ENCODE results near the gene CEBPE. TPM values are rescaled to one million over a fixed set of nuclear protein-coding genes. Genes with fewer than 3 reads are reported as not detected.
A peak's percentile ranks its signal among the peaks of the same experiment; 100 is the strongest.

CEBPE gene
- total RNA-seq, 1 donor from 2014 or later = 0.31 TPM

- ATAC-seq (no peak), DNase-seq (ENCODE audit: low spot score) (no peak)
- intact Hi-C loops (cut with DNase I) = no loop called here
Observed at GRCh38 chr14:23146351-23146910, 27.4 kb upstream of the CEBPE start.

- ATAC-seq (peak; percentile 69), DNase-seq (ENCODE audit: low spot score) (no peak)
- intact Hi-C loops (cut with DNase I) = no loop called here
Observed at GRCh38 chr14:23145794-23146350, 26.8 kb upstream of the CEBPE start.

- no peak for ATAC-seq
- no peak for DNase-seq (ENCODE audit: low spot score)
- intact Hi-C loops (cut with DNase I) = no loop called here
Observed at GRCh38 chr14:23143911-23144310, 24.9 kb upstream of the CEBPE start.

DNA sequence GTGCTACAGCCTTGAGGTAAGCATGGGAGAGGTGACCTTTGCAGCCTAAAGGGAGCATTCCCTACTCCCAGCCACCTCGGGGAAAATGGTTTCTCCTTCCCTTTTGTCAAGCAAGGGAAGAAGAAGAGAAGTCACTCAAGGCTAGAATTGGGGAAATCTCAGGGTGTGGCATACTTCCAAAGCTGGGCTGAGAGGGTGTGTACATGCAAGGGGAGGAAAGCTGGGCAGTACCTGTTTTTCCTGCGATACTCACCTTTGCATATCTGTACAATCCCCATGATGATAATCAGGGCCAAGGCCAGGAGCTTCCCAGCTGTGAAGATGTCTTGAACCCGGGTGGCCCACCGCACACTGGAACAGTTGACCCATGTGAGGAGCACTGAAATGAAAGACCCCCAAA is 23.8 kb upstream of the CEBPE start:
- ATAC-seq = no peak
- DNase-seq (ENCODE audit: low spot score) = no peak
- intact Hi-C loops (cut with DNase I) = no loop called here

DNA sequence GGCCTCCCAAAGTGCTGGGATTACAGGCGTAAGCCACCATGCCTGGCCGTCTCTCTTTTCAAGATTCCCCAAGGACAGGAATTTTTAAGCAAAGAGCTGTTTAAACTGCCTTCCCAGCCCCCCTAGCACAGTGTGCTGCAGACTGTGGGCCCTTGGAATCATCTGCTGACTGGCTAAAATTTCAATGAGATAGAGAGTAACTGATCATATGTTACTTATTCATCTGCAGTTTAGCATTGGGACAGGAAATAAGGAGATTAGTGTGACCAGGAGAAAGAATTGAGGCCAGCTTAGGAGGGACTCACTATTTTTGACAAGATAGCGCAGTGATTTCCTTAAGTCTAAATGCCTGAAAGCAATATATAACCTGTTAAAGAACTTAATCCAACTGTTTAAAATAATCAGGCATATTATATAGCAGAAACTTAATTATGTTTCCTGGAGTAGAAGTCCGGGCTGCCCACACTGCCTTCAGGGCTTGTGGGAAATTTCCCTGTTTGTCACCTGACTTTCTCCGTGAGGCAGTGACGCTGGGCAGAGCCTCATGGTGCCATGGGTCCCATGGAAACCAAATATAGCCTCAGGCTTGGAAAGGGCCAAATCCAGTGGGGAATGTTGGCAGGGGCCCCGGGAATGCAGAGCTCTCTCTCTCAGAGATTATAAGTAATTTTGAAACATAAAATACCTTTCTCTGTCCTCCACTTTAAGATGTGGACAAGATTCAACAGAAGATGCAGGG is 22.8 kb upstream of the CEBPE start:
- no peak for DNase-seq (ENCODE audit: low spot score)
- intact Hi-C loops (cut with DNase I) = no loop called here
- no peak for ATAC-seq

- intact Hi-C loops (cut with DNase I) = no loop called here
- DNase-seq (ENCODE audit: low spot score) (no peak), ATAC-seq (no peak)
Observed at GRCh38 chr14:23140371-23140770, 21.3 kb upstream of the CEBPE start.

- ATAC-seq (no peak), DNase-seq (ENCODE audit: low spot score) (no peak)
- intact Hi-C loops (cut with DNase I) = no loop called here
Observed at GRCh38 chr14:23139874-23140273, 20.8 kb upstream of the CEBPE start.

DNA sequence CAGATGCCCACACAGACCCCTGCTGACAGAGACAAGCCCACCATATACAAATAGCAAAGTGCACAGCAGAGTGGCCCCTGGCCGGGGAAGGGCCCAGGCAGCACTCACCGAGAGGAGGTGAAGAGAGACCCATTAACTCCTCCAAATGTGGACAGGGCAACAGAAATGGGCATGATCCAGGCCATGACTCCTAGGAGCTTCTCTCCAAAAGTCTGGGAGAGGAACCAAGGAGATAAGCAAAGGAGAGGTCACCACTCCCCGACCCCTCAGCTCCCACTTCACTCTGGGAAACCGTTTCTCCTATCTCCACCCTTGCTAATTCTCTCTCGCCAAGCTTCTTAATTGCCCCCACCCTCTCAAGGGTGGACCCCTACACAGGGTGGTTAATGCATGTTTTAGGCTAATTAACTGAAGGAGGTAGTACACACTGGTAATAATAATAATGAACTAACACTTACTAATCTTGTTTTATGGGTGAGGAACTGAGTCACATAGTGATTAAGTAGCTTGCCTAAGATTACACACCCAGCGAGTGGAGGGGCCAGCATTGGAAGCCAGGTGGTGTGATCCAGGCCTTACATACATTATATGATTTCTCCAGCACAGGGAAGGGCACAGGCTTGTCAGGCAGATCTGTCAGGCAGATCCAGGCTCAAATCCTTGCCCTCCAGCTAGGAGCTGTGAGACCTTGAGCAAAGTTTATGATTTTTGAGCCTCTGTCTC is 18.9 kb upstream of the CEBPE start:
- intact Hi-C loops (cut with DNase I) = no loop called here
- no peak for ATAC-seq
- no peak for DNase-seq (ENCODE audit: low spot score)

GRCh38 chr14:23137192-23137812 is 18.2 kb upstream of the CEBPE start:
- intact Hi-C loops (cut with DNase I) = no loop called here
- DNase-seq (ENCODE audit: low spot score) = no peak
- no peak for ATAC-seq

DNA sequence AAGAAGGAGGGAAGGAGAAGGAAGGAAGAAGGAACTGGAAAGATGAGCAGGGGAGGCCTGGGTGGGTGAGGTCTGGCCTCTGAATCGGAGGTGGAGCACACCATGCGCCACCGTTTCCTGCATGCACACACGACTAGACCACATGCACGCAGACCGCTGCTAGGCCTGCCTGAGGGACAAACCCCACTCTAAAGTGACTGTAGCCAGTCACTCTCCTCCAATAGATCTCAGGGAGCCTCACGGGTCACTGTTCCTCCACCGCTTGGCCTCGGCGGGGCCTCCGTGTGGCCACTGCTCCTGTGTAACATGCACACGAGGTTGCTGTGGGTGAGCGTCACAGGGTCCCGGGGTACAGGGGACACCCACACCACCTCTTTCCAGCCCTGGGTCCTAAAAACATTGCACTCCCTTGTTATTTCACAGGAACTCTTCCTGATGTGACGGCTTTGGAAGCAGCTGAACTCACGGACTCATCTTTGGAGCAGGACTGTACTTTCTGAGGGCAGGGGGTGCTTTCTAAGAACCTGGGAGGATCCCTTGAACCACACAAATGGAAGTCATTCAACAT is 17.6 kb upstream of the CEBPE start:
- intact Hi-C loops (cut with DNase I) = no loop called here
- ATAC-seq (no peak), DNase-seq (ENCODE audit: low spot score) (no peak)

DNA sequence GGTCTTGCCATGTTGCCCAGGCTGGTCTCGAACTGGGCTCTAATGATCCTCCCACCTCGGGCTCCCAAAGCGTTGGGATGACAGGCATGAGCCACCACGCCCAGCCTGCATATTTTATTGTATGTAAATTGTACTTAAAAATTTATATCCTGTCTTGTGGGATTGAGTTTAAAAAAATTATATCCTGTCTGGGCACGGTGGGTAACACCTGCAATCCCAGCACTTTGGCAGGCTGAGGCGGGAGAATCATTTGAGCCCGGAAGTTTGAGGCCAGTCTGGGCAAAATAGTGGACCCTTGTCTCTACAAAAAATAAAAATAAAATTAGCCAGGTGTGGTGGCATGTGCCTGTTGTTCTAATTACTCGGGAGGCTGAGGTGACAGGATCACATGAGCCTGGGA is 13.9 kb upstream of the CEBPE start:
- intact Hi-C loops (cut with DNase I) = no loop called here
- ATAC-seq (no peak), DNase-seq (ENCODE audit: low spot score) (no peak)

GRCh38 chr14:23131482-23131881 is 12.4 kb upstream of the CEBPE start:
- no peak for ATAC-seq
- no peak for DNase-seq (ENCODE audit: low spot score)
- intact Hi-C loops (cut with DNase I) = no loop called here

GRCh38 chr14:23130871-23131270 is 11.8 kb upstream of the CEBPE start:
- intact Hi-C loops (cut with DNase I) = no loop called here
- DNase-seq (ENCODE audit: low spot score) (peak; percentile 54), ATAC-seq (no peak)

DNA sequence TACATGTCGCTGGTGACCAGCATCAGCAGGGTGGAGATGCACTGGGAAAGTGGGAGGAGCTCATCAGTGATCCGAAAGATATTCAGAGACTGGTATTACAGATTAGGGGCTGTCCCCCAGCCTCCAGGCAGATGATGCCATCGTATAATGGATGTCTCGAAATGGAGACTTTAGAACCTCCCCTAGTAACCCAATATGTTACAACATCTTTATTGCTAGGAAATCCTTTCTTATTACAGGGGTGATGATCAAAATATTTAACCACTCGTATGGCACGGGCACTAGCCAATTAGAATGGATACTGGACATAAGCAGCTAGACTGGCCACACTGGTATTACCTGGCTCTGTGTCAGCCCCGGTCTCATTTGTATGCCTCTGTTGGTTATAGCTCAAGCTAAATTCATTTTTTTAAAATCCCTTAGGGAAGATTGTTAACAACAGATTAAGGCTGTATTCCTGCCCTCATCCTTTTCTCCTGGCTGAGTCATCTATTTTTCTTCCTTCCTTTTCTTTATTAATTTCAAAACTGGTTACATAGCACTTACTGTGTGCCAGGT is 10.8 kb upstream of the CEBPE start:
- ATAC-seq (no peak), DNase-seq (ENCODE audit: low spot score) (no peak)
- intact Hi-C loops (cut with DNase I) = loop anchor here (5.0 kb wide), 1 partner anchor 57 kb away; no protein-coding TSS in a partner anchor

DNA sequence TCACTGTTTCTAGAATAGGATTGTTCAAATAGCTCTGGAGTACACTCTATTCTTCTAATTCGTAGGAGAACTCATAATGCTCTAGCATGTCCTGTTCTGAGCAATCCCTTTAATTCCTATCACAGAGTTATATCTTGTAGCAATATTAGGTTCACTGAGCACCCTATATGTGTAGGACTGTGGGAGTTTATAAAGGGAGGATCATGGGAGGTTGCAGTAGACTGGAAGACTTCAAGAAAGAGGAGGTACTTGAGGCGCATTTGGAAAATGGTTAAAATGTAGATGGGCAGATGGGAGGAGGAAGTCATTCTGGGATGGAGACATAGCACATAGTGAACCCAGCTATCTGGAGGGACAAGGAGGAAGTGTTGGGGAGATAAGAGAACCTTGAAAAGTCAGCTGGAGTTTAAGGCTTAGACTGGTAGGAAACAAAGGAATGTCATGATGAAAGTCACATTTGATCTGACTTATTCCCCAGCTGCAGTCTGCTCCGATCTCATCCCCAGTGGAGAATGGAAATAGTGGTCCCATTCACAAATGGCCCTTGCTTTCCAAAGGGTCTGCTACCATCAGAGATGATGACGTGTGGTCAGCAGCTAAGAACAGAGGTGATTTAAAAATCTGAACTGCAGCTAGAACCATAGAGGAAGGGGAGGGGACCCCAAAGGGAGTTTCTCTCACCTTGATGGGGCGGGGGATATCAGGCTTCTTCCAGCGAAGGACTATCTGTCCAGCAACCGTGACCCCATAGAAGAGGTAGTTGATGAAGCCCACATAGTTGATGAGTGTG is 10.1 kb upstream of the CEBPE start:
- ATAC-seq (no peak), DNase-seq (ENCODE audit: low spot score) (peak; percentile 8)
- intact Hi-C loops (cut with DNase I) = loop anchor here (5.0 kb wide), 1 partner anchor 58 kb away; no protein-coding TSS in a partner anchor

DNA sequence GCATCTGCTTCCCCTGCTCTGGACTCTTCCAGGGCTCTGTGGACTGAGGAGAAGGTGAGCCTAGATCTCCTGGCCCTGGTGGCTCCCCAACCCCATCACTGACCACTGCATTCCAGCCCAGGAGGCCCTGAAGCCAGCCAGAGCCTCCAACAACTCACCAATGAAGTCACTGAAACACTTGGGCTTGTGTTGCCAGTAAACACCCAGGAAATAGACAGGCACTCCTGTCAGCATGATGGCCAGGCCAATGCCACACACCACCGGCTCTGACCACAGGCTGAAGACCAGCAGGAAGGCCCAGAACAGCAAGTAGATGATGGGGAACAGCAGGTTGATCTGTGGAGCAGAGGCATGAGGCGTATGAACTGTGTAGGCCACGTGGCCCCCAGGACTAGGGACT is 8.8 kb upstream of the CEBPE start:
- intact Hi-C loops (cut with DNase I) = loop anchor here (5.0 kb wide), 1 partner anchor 59 kb away; no protein-coding TSS in a partner anchor
- no peak for ATAC-seq
- DNase-seq (ENCODE audit: low spot score) = no peak

- no peak for DNase-seq (ENCODE audit: low spot score)
- intact Hi-C loops (cut with DNase I) = loop anchor here (5.0 kb wide), 1 partner anchor 61 kb away; no protein-coding TSS in a partner anchor
- peak; percentile 9 for ATAC-seq
Observed at GRCh38 chr14:23126548-23127278, 7.7 kb upstream of the CEBPE start.
